ENCODE results near the gene FGF14.

The FGF14 gene

DNA sequence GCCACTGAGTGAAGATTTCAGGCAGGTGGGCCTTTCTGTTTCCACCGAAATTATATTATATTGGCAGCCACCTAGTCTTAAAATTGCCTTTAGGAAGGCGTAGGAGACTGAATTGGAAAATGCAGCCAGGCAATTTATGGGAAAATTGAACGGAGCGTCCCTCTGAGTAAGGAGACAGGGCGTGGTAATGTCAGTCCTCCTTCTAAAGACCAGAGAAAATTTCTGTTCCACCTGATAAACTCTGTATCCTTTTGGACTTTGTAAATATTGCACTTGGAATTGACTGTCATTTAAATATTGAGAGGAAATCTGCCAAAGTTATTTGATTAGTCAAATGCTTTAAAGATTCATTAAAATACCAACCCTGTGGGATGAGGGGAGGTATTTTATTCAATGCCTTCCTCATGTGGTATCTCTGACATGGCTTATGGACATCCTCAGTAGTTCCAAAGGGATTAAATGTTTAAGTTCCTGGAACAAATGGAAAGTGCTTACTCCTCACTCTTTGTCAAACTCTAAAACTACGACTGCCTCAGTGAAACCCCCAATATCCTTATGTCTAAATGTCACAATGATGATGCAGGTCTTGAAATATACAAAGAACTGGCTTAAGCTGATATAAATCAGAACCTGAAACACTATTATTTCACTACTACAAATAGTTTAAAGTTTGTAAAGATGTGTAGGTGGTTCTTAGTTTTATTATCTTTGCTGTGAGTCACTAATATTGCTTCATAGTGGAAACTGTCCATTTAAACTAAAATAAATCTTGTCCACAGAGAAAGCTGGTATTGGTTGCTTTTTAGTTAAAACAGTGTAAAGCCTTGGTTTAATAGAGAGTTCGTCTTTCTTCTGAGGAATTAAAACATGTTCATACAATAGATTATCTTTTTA, 203.2 kb downstream of the FGF14 start:
- no peak for DNase-seq (ENCODE audit: low read depth in 4 of 4, low spot score in 1 of 4)

DNA sequence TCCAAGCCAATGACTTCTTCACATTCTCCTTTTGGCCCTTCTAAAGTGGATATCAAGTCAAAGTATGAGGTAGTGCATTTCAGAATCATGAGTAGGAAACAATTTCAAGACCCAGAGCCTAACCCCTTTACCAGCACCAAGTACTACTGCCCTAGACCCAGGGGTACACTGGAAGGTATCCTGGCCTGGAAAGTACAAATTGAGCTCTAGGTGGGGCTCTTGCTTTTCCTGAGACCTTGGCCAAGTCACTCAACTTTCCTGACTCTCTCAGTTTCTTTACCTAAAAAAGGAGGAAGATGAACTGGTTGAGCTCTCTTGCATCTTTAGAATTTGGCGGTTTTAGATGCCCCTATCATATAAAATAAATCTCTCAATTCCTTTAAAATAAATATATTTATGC, 204.7 kb downstream of the FGF14 start:
- no peak for DNase-seq (ENCODE audit: low read depth in 4 of 4, low spot score in 1 of 4)

DNA sequence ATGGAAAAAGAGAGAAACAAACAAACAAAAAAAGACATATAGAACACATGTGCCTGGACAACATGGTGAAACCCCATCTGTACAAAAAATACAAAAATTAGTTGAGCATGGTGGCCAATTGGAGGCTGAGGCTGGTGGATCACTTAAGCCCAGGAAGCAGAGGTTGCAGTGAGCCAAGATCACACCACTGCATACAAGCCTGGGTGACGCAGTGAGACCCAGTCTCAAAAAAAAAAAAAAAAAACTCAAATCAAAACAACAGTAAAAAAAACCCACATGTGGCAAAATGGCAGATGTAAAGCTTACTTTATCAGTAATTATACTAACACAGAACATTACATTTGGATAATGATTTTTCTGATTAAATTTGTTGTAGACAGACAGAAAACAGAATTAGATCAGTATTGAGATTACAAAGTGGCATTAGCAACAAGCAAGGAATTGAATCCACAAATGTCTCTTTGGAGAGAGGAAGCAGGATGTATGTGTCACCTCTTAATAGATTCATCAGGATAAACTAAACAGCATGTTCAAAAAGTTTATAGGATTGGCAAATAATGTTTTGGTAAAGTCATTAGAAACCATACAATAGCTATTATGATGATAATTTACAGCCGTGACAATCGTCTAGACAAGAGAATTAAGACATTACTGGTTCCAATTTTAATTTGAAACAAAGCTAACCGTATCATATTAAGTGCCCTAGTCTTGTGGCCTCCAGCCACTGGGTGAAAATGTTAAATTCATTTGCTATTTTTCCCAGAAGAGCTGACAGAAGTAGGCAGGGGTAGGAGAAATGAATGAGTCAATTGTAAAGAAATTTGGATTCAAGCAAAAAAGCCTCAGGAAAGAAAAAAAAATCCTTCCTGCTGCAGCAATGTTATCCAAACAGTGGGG, 206.0 kb downstream of the FGF14 start:
- no peak for DNase-seq (ENCODE audit: low read depth in 4 of 4, low spot score in 1 of 4)

DNA sequence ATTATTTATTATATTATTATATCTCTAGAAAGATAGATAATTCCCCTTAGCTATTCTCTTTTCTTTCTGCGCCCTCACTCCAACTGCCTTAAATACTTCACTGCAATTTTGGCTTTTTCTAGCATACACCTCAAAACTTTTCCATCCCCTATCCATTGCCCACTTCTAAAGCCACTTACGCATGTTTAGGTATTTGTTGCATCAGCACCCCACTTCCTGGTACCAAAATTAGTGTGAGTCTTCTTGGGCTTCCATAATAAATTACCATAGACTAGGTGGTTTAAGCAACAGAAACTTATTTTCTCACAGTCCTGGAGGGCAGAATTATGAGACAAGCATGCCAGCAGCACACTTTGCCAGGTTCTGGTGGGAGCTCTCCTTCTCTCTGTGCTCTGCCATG, 209.0 kb downstream of the FGF14 start:
- no peak for DNase-seq (ENCODE audit: low read depth in 4 of 4, low spot score in 1 of 4)

DNA sequence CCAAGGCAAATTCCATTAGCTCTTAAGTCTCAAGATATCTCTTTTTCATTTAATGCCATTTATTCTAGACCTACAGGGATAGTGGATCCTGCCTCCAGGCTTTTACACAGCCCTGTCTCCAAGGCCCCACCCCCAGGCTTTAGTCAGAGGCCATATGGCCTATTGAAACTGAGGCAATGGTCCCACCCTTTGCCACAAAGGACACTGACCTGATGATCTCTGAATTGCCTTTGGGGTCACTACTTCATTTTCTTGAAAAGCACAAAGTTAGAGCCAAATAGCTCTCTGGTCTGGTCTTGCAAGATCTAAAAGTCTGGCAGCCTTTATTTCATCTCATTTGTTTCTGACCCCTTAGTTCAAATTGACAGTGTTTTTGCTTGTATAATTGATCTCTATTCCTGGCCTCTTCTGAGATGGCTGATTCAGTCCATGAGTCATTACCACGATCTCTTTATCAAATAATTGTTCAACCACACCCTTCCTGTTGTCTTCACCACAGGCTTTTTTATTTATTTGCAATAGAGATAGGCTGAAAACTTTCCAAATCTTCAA, 209.8 kb downstream of the FGF14 start:
- no peak for DNase-seq (ENCODE audit: low read depth in 4 of 4, low spot score in 1 of 4)

DNA sequence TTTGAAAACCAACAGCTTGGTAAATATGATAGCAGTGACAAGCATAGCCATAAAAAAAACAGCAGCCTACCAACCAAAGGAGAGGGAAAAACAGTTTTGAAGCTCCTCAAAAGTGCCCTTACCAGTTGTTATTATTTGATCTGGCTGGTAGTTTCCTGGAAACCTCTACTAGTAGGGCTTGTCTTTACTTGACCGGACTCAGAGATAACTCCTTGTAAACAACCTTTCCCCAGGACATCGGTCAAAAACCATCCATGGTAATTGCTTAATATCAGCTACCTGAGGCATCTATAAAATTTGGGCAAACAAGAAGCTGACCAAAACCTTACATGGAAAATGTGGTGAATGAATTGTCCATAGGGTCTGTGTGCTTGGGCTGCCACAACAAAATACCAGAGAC, 210.9 kb downstream of the FGF14 start:
- DNase-seq (ENCODE audit: low read depth in 4 of 4, low spot score in 1 of 4) = no peak

DNA sequence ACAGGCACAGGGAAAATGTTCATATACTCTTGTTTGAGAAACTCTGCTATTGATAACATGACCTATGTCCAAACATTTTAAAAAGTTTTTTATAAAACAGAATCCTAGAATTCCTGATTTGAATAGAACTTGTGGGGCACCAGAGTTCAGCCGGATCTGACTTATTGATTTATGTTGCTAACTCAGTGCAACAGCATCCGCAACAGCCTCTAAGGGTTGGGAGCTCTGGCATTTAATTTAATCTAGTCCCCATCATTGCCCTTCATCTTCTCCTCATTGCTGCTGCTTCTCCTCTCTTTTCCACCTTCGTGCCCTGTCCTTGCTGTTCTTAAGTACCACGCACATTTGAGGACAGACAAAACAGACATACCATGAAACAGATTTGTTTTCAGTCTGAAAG, 214.5 kb downstream of the FGF14 start:
- no peak for DNase-seq (ENCODE audit: low read depth in 4 of 4, low spot score in 1 of 4)

DNA sequence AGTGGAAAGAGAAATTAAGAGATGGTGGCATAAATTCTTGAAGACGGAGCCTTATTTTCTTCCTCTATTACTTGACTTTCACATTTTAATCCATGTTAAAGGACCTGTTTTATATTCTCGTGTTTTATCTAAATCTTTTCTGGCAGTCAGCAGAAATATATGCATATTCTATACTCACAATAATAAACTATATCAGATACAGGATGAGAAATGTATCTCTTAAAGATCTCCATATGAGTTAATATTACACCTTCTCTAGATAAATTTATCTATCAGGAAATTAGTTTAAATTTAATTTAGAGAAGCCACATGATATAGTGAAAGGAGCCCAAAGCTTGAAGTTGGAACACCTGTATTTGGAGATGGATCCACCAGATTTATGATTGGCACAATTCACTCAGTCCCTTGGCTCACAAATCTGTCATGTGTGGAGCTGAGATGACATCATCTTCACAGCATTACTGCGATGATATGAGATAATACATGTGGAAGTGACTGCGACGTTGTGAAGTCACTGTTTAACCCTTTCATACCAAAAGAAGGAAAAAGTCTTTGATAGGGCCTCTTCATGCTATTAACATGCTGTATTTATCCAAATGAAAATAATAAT, 216.4 kb downstream of the FGF14 start:
- DNase-seq (ENCODE audit: low read depth in 4 of 4, low spot score in 1 of 4) = no peak

DNA sequence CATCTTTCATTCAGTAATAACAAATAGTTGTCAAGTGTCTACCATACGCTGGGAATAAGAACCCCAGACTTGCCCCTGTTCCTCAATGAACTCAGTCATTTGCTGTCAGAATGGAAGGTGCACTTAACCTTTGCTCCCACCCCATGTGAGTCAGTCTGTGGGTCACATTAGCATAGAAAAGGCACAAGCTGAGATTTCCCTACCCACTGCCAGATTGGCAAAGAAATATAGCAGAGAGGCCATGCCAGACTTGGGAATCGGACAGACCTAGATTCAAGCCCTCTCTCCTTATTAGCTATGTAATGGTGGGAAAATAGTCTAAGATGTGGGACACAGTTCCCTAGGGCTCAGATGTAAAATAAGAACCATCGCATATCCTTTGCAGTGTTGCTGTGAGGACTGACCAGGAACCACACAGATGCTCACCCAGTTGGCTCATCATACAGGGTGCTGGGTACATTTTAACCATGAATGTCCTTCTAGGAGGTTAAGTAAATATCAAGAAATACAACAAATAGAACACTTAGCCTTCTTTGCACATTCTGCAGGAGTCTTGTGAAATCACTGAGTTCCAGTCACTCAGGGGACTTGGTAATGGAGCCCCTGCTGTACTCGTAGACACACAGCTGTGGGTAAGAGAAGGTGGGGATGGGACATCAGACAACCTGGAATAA, 218.2 kb downstream of the FGF14 start:
- no peak for DNase-seq (ENCODE audit: low read depth in 4 of 4, low spot score in 1 of 4)

DNA sequence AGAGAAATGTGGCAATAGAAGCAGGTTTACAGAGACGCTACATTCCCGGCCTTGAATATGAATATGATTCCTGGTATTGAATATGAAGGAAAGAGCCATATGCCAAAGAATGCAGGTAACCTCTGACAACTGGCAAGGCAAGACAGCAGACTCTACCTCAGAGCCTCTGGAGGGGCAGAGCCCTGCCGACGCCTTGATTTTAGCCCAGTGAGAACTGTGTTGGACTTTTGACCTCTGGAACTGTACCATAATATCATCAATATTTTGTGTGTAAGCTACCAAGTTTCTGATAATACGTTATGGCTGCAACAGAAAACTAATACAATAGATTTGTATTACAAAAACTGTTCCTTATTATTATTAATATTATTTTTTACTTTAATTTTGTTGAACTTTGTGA, 219.7 kb downstream of the FGF14 start:
- no peak for DNase-seq (ENCODE audit: low read depth in 4 of 4, low spot score in 1 of 4)

DNA sequence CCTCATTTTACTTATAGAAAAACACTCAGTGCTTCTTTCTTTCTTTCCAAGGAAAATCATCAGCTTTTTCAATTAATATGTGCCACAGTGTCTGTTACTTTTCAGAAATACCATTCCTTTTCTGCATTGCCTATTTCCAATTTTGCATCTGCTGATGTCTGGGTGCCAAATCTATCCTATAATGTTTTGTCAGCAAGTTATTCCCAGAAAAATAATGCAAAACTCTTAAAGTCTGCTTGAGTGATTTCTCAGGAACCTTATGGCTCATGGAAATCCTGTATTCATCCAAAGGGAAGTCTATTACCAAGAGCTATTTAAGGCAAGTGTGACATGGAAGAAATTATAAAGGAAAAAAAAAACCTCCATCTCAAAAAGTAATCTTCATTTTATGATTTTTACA, 224.4 kb downstream of the FGF14 start:
- no peak for DNase-seq (ENCODE audit: low read depth in 4 of 4, low spot score in 1 of 4)

DNA sequence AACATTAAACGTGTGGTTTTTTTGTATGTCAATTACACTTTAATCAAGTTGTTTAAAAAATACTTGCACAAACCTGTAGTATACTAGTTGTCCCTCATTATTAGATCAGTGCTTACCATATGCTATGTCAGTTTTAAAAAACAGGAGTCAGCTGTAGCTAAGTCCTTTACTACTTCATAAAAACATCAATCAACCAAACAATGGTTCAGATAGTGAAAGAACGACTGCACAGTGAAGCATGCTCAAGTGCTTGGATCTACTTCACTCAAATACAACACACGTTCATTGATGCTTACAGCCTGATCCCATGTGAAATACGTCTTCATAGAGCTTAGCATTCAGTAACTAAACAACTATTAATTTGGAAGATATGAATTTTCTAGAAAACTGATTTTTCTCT, 225.0 kb downstream of the FGF14 start:
- DNase-seq (ENCODE audit: low read depth in 4 of 4, low spot score in 1 of 4) = no peak

DNA sequence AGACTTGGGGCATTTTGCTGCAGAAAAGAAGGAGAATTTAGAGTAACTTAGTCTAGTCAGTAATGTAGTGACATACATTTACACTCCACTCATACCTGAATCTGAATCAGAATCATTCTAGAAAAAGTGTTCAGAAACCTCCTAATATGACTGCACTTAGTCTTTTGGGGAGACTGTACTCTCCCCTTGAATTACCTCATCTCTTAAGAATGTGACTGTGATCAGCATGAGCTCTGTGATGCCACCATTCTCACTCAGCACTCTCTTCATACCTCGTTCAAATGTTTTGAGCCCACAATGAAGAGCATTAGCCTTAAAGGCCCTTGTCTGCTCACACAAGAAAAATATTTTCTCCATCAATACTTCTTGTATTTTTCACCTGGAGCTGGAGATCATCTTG, 229.4 kb downstream of the FGF14 start:
- DNase-seq (ENCODE audit: low read depth in 4 of 4, low spot score in 1 of 4) = no peak

DNA sequence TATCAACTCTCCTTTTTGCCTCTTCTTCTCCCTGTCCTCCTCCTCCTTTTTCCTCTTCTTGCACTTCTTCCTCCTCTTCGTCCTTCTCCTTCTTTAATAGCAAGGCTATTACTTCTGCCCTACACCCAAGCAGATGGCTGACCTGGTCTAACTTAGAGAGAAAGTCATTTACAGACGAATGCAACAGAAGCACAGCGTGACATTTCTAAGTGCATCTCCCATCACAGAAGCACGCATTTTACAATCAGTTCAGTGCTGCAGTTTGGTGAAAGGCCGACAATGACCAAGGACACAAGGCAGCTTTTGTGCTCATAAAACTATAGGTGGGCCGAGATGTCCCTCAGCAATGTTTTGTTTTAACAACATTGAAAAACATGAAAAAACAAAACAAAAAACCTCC, 231.5 kb downstream of the FGF14 start:
- no peak for DNase-seq (ENCODE audit: low read depth in 4 of 4, low spot score in 1 of 4)

DNA sequence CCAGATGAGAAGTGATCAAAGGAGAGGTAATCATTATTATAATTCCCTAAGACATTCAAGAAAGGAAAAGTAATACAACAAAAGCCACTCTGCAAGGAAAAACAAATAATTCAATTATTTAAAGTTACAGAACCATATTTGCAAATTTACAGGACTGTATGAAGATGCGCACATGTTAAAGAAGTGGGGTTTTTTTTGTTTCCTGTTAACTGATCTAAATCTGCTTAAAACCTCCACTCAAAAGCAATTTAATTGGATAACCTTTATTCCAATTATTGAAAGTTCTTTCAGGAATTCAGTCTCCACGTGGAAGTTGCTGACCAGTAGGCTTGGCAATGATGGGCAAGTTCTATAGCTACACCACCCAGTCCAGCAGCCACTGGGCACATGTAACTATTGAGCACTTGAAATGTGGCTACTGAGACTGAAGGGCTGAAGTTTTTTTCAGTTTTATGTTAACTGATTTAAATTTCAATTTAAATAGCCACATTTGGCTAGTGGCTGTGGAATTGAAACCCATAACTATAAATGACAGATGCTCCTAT, 232.3 kb downstream of the FGF14 start:
- DNase-seq (ENCODE audit: low read depth in 4 of 4, low spot score in 1 of 4) = no peak

DNA sequence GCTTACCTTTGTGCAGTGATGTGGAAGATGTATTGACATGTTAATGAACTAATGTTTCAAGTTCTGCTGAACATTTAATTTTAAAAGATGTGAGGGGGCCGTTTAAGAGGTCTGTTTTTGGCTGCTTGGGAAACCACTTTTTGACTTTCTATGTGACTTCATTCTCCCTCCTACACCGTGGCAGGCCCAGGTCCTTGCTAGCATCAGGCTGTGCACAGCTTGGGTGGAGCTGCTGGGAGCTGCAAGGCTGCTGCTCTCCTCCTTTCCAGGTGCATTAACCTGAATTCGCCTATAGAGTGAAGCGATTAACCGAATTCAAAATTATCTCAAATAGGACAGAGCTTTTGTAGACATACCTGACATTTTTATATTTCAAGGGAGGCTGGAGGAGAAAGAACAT, 249.1 kb downstream of the FGF14 start:
- no peak for DNase-seq (ENCODE audit: low read depth in 4 of 4, low spot score in 1 of 4)

DNA sequence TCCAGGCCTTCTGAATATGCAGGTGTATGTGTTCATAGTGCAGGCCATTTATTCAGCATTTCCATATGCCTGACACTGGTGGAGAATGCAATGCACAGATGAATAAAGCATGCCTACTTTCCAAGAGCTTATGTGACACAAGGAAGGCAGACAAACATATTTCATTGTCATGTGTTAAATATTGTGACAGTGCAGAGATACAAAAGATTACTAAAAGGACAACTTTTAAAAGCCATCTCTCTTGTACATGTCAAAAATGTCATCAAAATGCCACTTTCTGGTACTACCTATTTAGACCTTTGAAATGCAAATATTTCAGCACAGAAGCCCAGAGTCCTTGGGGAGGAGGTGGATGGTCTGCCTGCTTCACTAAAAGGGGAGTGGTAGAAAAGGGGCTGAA, 254.5 kb downstream of the FGF14 start:
- no peak for DNase-seq (ENCODE audit: low read depth in 4 of 4, low spot score in 1 of 4)

DNA sequence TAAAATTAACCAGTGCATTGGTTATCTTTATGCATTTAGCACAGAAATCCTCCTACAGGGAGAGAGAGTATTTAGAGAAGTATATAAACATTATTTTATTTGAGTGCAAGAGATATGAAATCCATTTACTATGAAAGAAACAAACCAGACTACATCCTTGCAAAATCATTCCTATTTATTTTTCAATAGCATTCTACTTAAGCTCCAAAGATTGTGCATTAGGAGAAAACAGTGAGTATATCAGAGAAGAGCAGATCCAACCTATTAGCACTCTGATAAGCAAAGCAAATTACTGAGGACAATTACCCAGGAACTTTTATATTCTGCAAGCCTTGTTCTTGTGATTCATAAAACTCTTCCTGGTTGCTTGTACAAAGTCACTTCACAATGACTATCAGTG, 256.1 kb downstream of the FGF14 start:
- no peak for DNase-seq (ENCODE audit: low read depth in 4 of 4, low spot score in 1 of 4)

DNA sequence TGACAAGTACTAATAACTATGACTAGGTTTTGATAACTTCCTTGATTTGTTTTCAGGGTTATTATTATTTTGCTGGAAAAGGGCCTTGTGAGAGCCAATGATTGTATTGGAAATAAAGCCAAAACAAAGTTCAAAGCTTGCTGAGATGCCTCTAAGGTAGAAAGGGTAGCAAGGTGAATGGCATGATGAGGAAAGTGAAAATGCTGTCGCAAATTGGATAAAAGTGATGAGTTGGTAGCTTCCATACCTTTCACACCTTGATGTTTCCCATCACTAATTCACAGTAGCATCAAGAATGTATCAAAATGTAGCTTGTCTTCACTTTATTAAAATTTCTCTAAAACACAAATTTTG, 259.4 kb downstream of the FGF14 start:
- DNase-seq (ENCODE audit: low read depth in 4 of 4, low spot score in 1 of 4) = no peak

DNA sequence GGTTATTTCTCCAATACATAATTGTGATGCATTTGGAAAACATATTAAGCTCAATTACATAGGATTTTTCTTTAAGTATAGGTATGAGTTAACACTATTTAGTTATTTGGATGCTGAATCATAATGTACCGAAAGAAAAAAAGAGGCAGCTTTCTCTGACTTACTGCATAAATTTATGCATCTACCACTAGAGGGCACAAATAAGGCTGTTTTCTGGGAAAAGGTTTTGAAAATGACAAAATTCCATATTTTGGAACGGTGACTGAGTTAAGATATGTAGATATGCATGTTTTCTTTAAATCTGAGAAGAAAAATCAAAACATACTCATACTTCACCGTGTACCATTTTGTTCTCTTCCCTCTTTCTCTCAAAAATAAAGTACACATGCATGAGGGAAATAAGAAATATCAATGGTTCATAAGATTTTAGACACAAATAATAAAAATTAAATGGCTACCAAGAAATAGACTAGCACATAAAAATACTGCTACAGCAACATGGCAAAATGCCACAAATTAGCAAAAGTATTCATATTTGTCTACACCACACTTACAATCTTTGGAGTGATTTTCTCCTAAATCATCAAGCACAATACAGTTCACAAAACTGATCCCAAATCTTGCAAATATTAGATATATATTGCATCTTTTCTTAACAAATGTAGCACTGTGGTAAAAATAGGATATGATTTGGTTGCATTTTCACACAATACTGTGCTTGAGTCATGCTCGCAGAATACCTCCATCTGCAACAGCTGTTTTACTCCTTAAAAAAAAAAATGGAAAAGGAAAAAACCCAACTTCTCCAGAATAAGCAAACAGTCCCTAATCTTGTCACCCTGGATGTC, 260.0 kb downstream of the FGF14 start:
- DNase-seq (ENCODE audit: low read depth in 4 of 4, low spot score in 1 of 4) = no peak
